HG03378 (cell line): ENCODE data around the gene GPD1.

Source experiments
- ATAC-seq: cut with Tn5 transposase; IDR thresholded peaks from one replicate; pipeline ENCODE4 v1.9.1; 2021; ENCODE audit warnings: mild to moderate bottlenecking, moderate library complexity; ENCODE audit not compliant: unreplicated experiment

GPD1 gene

DNA sequence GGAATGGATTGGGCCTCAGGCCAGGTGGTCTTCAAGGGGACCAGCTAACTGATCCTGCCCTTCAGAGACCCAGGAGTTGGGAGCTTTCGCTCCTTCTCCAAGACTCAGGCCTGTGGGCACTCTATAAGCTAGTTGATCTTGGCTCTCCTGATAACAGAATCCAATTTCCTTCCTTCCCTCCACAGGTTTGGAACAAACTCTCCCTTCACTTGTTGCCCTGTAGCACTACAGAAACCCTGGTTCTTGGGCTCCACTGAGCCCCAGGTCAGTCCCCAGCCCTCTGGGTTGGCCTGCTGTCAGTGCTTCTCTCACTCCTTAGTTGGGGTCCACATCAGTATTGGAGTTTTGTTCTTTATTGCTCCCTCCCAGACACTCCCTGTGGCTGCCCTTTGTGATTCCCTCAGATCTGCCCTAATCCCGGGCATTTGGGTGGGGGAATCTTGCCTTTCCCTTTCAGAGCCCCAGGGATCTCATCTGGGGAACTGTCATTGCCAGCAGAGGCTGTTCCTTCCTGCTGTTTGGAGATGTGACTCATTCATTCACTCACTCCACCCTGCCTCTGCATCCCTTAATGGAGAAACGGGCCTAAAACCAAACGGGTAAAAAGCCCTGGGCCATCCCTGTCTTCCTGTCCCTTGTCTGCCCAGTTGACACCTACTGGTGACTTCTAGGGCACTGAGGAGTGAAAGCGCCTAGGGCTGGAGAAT lies 4.4 kb upstream of the GPD1 start:
- ATAC-seq = no peak

DNA sequence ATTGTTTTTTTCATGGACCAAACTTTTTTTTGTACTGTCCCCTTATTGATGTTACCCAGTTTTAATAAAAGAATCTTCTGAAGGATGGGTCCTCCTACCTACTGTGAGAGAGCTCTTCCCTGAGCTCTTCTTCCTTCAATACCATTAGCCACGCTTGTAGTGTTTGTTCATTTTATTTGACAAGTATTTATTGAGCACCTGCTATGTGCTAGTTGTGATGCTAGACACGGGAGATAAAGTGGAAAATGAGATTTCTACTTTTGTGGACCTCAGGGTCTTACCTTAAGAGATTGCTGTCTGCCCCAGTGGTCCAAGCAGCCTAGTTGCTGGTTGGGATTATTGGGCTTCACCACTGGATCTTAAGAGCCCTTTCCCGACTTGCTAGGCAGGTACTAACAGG lies 3.2 kb upstream of the GPD1 start:
- ATAC-seq = no peak

DNA sequence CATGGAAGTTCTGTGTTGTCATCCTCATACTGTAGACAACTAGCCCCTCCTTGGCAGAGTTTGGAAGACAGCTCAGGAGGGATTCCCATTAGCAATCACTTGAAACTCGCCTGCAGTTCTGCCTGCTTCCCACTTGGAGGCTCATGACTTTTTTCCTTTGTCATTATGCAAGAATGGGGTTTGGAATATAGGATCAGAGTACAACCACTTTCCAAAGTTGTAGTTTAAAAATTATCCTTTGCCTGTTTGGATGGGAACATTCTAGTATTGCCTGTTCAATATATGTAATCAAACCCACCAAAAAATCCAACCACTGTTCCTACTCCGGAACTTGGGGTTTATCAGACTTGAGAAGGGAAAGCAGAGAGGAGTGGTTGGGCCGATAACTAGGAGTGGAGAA lies 2.1 kb upstream of the GPD1 start:
- no peak for ATAC-seq

DNA sequence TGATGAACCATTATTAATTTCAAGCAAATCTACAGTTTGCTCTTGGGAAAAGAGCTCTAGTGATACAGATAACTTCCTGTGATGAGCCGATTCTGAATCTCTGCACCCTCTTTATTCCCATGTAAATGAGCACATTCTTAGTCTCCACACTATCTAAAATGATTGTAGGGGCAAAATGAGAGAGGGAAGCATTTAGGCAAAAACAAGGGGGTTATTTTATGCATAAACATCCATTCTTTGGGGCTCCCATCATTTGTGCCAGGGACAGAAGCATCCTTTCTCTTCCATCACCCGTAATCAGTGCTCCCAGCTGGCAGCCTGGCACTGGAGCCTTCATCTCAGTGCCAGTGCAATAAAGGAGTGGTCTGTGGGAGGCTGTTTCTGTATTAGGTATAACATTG lies 1.7 kb upstream of the GPD1 start:
- ATAC-seq = no peak

DNA sequence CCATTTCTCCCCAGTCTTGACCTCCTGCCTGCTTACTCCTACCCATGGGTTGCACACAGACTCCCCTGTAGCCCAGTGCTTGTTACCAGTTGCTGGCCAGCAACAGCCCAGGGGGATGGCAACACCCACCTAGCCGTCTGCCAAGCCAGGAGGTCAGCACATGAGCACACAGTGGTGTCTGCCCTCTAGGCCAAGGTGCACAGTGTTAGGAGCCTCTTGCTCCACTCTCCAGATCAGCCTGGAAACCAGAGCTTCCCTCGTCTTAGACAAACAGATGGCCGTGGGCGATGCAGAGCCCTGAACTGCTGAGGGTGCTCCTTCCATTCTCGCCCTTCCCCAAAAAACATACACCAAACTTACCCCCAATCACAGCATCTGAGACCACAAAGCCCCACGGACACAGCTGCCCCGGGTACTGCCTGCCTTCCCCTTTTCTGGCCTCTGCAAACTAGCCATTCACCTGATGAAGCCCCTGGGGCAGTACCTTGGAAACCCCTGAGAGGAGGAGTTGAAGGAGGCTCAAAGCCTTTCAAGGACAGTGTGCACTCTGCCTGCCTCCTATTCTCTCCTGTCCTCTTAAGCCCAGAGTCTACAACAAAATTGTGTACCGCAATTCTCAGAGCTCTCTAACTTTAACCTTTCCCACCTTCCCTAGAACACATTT lies 1.0 kb upstream of the GPD1 start:
- ATAC-seq = no peak

DNA sequence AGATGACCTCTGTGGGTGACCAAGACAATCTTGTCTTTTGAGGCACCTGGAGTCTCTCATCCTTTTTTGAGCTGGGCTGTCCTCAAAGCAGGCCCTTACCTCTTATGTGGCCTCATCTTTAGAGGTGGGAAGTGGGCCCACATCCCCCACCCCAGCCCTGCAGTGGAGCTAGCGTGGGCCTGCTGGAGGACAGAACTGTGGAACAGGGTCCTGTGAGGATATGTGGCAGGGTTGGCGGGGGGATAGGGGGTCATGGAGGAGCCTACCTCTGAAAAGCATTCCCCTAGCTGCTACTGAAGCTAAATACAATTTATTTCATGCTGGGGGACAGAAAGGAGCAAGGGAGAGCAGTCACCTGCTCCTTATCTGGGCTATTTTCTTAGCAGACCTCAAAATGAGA lies 457 bp upstream of the GPD1 start:
- ATAC-seq = no peak

DNA sequence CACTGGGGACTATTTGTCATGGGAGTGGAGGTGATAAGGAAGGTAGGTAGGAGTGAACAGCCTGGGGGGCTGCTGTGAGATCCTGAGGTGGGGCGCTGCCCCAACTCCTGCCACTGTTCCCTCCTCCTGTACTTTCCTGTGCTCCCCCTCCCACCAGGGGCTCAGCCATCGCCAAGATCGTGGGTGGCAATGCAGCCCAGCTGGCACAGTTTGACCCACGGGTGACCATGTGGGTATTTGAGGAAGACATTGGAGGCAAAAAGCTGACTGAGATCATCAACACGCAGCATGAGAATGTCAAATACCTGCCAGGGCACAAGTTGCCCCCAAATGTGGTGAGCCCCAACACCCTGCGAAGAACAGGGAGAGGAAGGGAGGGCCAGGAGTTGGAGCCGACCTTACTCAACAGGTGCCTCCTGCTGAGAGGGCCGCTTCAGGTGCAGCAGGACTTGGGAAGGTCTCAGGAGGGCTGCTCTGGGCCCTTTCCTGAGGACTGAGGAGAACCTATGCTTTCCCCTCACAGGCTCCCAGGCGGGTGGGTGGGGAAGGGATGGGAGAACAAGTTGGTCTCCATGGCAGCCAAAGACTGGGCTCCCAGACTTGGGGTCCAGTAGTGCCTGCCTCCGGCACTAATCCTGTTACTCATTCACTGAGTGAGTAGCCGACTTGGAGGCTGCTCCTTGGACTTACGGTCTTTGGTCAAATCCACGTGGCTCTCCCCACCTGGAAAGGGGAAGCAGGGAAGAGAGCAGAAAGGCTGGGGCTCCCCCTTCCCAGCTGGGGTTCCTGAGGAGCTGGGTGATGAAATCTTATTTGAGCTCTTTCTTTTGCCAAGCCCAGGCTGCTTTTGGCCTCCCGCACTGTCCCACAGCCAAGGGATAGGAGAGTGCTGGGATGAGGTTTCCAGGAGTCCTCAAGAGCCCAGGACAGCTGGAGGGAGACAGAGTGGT lies 884 bp downstream of the GPD1 start:
- no peak for ATAC-seq

DNA sequence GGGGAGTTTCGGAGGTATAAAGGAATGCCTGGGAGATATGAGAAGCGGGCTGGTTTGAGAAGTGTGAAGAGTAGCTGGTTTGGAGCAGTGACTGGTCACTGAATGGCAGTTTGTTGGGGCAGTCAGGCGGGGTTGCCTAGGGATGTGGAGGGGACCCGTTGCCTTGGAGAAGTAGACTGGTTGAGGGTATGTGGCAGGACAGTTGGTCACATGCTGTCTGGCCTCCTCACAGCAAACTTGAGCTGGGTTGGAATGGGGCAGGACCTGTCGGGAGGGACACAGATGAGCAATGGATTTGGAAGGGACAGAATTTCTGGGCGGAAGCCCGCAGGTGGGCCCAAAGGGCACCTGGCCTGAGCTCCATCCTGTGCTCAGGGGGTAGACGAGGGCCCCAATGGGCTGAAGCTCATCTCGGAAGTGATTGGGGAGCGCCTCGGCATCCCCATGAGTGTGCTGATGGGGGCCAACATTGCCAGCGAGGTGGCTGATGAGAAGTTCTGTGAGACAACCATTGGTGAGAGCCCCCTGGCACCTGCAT lies 2.2 kb downstream of the GPD1 start:
- no peak for ATAC-seq

DNA sequence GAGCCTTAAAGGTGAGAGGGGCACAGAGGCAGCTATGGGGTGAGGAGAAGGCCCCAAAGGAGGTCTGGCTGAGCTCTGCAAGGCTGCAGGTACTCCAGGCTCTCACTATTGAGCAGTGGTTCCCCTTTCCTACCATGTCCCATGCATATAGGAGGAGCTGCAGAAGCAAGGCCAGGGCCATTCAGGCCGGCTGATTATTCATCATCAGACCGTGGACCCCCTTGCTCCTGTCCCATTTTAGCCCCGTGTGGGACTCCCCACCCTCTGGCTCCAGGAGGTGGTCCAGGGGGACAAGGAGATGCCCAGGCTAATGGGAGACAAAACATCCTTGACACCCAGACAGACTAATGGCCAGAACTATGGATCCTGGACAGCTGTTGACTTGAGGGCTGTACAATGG lies 3.1 kb downstream of the GPD1 start:
- no peak for ATAC-seq

DNA sequence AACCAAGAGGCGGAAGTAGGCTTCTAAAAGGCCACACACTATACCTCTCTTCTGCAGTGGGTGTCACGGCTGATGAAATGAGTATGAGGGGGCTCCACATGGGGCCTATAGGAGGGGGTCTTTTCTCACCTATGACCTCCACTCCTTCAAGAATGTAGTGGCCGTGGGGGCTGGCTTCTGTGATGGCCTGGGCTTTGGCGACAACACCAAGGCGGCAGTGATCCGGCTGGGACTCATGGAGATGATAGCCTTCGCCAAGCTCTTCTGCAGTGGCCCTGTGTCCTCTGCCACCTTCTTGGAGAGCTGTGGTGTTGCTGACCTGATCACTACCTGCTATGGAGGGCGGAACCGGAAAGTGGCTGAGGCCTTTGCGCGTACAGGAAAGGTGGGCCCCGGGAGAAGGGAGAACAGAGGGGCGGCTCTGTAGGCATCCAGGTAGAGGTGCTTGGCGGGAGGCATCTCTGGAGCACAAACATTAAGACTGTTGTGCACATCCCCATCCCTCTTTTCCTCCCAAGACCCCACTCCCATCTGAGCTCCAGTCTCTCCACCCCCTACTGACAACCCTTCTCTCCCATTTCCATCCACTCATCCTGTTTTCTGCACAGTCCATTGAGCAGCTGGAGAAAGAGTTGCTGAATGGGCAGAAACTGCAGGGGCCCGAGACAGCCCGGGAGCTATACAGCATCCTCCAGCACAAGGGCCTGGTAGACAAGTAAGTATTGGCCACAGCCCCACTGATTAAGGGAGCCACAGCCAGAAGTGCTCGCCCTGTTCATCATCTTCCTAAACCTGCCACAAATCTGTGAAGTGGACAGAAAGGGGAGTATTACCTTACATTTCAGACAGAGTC lies 3.8 kb downstream of the GPD1 start:
- ATAC-seq = no peak

DNA sequence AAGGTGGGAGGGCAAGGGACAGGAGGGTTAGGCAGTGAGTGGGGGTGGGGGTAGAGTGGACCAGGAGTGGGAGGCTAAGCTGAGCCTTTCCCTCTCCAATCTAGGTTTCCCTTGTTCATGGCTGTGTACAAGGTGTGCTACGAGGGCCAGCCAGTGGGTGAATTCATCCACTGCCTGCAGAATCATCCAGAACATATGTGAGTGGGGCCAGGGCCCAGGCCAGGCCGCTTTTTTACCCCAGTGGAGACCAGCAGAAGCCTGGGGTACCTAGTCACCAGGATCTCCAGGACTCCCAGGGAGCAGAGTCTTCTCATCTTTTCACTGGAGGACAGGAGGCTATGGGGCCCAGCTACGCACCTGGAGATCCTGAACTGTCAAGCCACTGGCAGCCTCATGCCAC lies 5.5 kb downstream of the GPD1 start:
- no peak for ATAC-seq

DNA sequence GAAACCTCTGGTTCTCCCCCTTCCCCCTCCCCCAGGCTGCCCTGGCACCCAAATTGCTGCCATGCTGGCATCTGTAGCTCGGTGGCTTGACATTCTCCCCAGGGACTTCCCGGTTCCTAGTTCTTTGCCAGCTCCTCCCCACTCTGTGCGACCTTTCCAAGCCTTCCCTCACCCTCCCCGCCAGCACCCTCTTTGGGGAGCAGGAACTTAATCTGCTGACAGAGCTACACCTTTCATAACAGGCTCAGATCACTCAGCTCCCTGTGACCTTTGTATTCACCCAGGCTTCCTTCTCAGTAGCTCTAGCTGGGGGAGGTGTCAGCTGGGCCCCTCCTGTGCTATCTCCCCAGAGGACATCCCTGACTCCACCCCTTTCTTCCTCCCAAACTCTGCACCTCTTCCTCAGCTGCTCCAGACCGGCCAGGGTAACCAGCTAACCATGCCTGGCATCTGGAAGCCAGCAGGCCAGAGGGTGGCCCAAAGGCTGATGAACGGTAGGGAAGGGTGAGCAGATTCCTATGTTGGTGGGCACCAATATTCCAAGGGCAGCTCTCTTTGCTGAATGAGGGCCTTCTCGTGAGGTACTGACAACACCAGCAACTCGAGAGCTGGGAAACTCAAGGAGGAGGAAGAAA lies 6.4 kb downstream of the GPD1 start:
- no peak for ATAC-seq

DNA sequence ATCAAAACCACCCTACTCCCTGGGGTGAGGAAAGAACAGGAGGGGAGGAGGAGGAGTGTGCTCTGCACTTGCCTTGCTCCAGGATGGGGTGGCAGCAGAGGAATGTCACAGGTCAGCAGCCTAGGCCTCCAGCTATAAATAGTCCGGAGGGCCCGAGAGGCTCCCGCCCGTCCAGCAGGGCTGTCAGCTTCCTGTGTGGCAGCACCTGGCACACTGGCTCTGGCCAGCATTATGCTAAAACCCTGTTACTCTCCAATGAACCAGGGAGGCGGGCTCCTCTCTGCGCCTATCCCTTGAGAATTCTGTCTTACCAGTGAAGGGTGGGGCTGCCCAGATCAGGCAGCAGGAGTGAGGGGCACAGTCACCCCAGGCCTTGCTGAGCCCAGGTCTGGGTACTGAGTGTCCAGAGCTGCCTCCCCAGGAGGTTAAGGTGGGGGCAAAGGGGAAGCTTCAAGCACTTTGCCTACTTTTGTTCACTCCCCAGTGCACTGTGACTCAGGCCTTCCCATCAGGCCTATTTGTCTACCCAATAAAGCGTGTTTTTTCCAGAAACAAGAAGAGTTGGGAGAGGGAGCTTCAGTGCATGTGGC lies 7.0 kb downstream of the GPD1 start:
- no peak for ATAC-seq

DNA sequence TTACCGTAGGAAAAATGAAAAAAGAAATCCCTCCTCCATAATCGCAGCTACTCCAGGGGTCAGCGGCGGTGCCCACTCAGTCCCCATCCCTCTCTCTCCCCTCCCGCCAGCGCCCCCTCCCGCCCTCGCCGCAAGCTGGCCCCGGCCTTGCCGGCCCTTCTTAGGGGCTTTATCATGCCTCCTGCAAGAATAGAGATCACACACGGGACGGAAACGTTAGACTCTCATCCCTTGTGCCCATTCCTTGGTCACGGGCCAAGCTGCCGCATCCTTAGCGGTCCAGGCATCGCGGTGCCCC lies 7.5 kb downstream of the GPD1 start:
- no peak for ATAC-seq

DNA sequence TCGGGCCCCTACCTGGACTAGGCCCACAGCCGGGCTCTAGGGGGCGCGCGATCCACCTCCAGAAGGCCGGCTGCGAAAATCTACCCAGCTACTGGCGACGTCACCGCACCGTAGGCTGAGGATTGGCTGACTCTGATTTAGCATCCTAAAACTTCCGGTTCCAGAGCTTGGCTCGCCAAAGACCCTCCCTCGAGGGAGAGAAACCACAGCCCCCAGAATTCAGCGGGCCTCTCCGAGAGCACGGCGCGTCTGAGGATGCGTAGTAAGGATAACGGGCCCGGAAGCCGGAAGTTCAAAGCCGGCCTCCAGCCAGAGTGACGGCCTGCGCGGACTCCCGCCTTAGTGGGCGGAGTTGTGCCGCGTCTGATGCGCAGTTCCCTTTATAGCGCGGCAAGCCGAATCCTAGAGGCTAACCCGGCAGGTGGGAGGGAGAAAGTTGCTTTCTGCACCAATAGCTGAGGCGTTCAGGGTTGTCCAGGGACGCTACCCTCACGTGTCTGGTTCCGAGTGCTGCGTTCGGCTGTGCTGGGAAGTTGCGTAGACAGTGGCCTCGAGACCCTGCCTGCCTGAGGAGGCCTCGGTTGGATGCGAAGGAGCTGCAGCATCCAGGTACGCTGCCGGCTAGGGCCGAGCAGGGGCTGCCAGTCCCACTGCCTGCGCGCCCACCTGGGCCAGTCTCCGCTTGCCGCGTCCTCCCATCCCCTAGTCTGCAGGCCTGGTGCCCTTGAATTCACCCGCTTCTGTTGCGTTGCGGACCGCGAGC lies 8.1 kb downstream of the GPD1 start, which contains the start of gene COX14:
COX14 (plus strand) TSS at position 544 of the 763 bp plus-strand sequence. CDS start 7,808 bp downstream, outside the sequence.
- ATAC-seq = peak; percentile 86

DNA sequence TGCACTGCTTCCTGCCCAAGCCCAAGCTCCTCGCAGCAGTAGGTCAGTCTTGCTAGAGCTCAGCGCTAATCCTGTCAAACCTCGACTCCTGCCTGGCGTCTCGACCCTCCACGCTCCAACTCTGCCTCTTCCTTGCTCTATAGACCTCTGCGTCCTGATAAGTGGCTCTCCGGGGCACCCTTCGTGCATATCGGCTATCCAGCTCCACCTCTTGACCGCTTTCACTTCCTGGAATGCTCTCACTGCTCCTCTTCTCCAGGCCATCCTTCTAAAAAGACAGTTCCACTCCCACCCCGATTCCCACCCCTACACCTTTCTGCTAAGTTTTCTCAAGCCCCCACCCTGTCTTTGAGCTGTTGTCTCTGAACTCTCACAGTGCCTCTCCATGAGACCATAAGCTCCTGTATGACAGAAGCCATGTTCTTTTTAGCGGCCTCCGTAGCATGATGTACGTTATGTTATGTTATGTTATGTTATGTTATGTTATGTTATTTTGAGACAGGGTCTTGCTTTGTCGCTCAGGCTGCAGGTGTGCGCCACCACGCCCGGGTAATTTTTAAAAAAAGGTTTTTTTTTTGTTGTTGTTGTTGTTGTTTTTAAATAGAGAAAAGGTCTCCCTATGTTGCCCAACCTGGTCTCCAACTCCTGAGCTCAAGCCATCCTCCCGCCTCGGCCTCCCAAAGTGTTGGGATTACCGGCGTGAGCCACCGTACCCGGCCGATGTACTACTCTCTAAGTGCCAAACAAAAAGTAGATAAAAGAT lies 8.8 kb downstream of the GPD1 start:
- no peak for ATAC-seq

DNA sequence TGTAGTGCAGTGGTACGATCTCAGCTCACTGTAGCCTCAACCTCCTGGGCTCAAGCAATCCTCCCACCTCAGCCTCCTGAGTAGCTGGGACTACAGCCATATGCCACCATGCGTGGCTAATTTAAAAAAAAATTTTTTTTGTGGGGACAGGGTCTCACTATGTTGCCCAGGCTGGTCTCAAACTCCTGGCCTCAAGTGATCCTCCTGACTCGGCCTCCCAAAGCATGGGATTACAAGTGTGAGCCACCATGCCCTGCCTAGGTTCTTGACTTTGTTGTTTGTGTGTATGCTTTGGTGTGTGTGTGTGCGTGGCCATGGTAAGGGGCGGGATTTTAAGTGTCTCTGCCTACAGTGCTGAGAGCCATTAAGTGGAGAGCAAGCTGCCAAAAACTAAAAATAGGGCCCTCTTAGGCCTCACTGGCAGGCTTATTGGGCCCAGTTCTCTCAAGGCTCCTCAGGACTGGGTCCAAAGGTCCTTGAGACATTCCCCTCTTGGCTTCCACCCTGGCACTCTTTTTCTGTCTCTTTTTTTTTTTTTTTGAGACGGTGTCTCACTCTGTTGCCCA lies 13.3 kb downstream of the GPD1 start:
- ATAC-seq = no peak

DNA sequence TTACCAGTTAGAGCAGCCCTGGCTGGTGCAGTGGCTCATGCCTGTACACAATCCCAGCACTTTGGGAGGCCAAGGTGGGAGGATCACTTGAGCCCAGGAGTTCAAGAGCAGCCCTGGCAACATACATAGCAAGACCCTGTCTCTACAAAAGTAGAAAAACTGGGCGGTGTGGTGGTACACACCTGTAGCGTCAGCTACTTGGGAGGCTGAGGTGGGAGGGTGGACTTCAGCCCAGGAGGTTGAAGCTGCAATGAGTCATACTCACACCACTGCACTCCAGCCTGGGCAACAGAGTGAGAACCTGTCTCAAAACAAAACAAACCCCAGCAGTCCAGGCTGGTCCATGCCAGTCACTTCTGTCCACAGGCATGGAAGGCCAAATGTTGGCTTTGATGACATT lies 15.6 kb downstream of the GPD1 start:
- ATAC-seq = no peak
